Measurements from ENCODE around the gene MCM6. TPM values are rescaled to one million over a fixed set of nuclear protein-coding genes. Genes with fewer than 3 reads are reported as not detected.

MCM6 gene
- total RNA-seq, 2 donors from 2014 or later = 3.2 to 4.4 TPM

- H3K4me1 ChIP-seq = no peaks in the 10 kb centered on the region
- peaks cover 37% of the 10 kb centered on the region for H3K36me3 ChIP-seq
- no peaks in the 10 kb centered on the region for H3K9me3 ChIP-seq
- no peak overlapping the region for H3K27ac ChIP-seq
- H3K4me3 ChIP-seq = no peak overlapping the region
- TF ChIP-seq CTCF (IDR thresholded peaks at IDR 0.05) = no peak
- H3K27me3 ChIP-seq = no peaks in the 10 kb centered on the region
- DNase-seq (ENCODE audit: low spot score) = no peak
Observed at GRCh38 chr2:135862718-135863117, 13.5 kb downstream of the MCM6 start.

- no peaks in the 10 kb centered on the region for H3K9me3 ChIP-seq
- no peak for DNase-seq (ENCODE audit: low spot score)
- no peak overlapping the region for H3K4me3 ChIP-seq
- TF ChIP-seq CTCF (IDR thresholded peaks at IDR 0.05) = no peak
- H3K4me1 ChIP-seq = no peaks in the 10 kb centered on the region
- H3K27me3 ChIP-seq = no peaks in the 10 kb centered on the region
- peaks cover 19% of the 10 kb centered on the region for H3K36me3 ChIP-seq
- H3K27ac ChIP-seq = no peak overlapping the region
Observed at GRCh38 chr2:135853401-135853800, 22.8 kb downstream of the MCM6 start.

GRCh38 chr2:135851858-135852257, 24.4 kb downstream of the MCM6 start:
- no peak for DNase-seq (ENCODE audit: low spot score)
- Histone ChIP-seq H3K27me3 (no peaks in the 10 kb centered on the region), H3K36me3 (peaks cover 10% of the 10 kb centered on the region), H3K9me3 (no peaks in the 10 kb centered on the region), H3K4me3 (no peak overlapping the region), H3K4me1 (no peaks in the 10 kb centered on the region), H3K27ac (no peak overlapping the region)
- no peak for TF ChIP-seq CTCF (IDR thresholded peaks at IDR 0.05)

- no peak for TF ChIP-seq CTCF (IDR thresholded peaks at IDR 0.05)
- H3K9me3 ChIP-seq = no peaks in the 10 kb centered on the region
- peaks cover 17% of the 10 kb centered on the region for H3K36me3 ChIP-seq
- DNase-seq (ENCODE audit: low spot score) = no peak
- H3K27me3 ChIP-seq = no peaks in the 10 kb centered on the region
- H3K27ac ChIP-seq = no peak overlapping the region
- no peaks in the 10 kb centered on the region for H3K4me1 ChIP-seq
- no peak overlapping the region for H3K4me3 ChIP-seq
Observed at GRCh38 chr2:135850892-135851668, 25.2 kb downstream of the MCM6 start.

- no peak overlapping the region for H3K27ac ChIP-seq
- H3K4me1 ChIP-seq = no peaks in the 10 kb centered on the region
- no peak for TF ChIP-seq CTCF (IDR thresholded peaks at IDR 0.05)
- no peak overlapping the region for H3K4me3 ChIP-seq
- H3K9me3 ChIP-seq = no peaks in the 10 kb centered on the region
- DNase-seq (ENCODE audit: low spot score) = no peak
- no peaks in the 10 kb centered on the region for H3K27me3 ChIP-seq
- H3K36me3 ChIP-seq = peaks cover 18% of the 10 kb centered on the region
Observed at GRCh38 chr2:135849087-135849486, 27.2 kb downstream of the MCM6 start.

GRCh38 chr2:135845997-135846396, 30.2 kb downstream of the MCM6 start:
- peaks cover 15% of the 10 kb centered on the region for H3K36me3 ChIP-seq
- no peak overlapping the region for H3K4me3 ChIP-seq
- TF ChIP-seq CTCF (IDR thresholded peaks at IDR 0.05) = no peak
- no peaks in the 10 kb centered on the region for H3K27me3 ChIP-seq
- H3K4me1 ChIP-seq = no peaks in the 10 kb centered on the region
- H3K9me3 ChIP-seq = no peaks in the 10 kb centered on the region
- DNase-seq (ENCODE audit: low spot score) = no peak
- no peak overlapping the region for H3K27ac ChIP-seq
